B cell (primary cell): ENCODE measurements around the gene SALL4. TPM values are rescaled to one million over a fixed set of nuclear protein-coding genes. Genes with fewer than 3 reads are reported as not detected.

Experiments used
- ATAC-seq: fragments of 200-7000 bp; cut with Tn5 transposase; one replicate; pipeline ENCODE4 v1.10.0; 2021; ENCODE audit warnings: low read depth, mild to moderate bottlenecking, moderate number of reproducible peaks, moderate library complexity
- CTCF ChIA-PET: fragments of 350-600 bp; sonication (Branson Sonifier 250); formaldehyde crosslinking; loops from one replicate; lab custom pipeline; 2021; ENCODE audit warnings: antibody characterized with exemption, inconsistent platforms; lab: Charles Lee
- POLR2A ChIA-PET: fragments of 350-600 bp; sonication (Branson Sonifier 250); formaldehyde crosslinking; loops from one replicate; lab custom pipeline; 2021; ENCODE audit warnings: antibody characterized with exemption; lab: Charles Lee
- DNase-seq: peaks from one replicate; pipeline ENCODE4 v3.0.0; 2013
- H2AFZ ChIP-seq: 2 replicates; pipeline ENCODE4 v1.6.1; 2012; ENCODE audit warnings: mild to moderate bottlenecking, low read depth, low read length; ENCODE audit not compliant: insufficient read depth, poor library complexity, severe bottlenecking
- H3K27ac ChIP-seq, 2 donors: 1 replicate in 1 of 2; 2 replicates in 1 of 2; pipeline ENCODE4 v1.5.1; 2012 to 2013; ENCODE audit warnings: low read length in 2 of 2, mild to moderate bottlenecking in 2 of 2, moderate library complexity in 1 of 2
- H3K27me3 ChIP-seq, 4 experiments: fragments of 200-600 bp in 1 of 4; sonication (generic) in 1 of 4; replicated peaks in 1 of 4; 1 replicate in 2 of 4; 2 replicates in 2 of 4; pipeline versions ENCODE4 v1.6.1 to v1.7.0; 2013 to 2016; ENCODE audit warnings: low read length in 3 of 4, mild to moderate bottlenecking in 2 of 4, mixed read lengths in 1 of 4, moderate library complexity in 1 of 4; ENCODE audit not compliant: insufficient read depth in 4 of 4, control insufficient read depth in 3 of 4; ENCODE audit errors: control extremely low read depth in 1 of 4
- H3K36me3 ChIP-seq, 2 experiments: replicated peaks in 1 of 2; 1 replicate in 1 of 2; 2 replicates in 1 of 2; pipeline versions ENCODE4 v1.6.1 to v1.7.1; 2013; ENCODE audit warnings: low read length in 1 of 2; ENCODE audit not compliant: insufficient read depth in 2 of 2, control insufficient read depth in 1 of 2; ENCODE audit errors: control extremely low read depth in 1 of 2, extremely low read depth in 1 of 2
- H3K4me1 ChIP-seq, 2 donors: fragments of 200-600 bp in 1 of 2; sonication (generic) in 1 of 2; 1 replicate in 1 of 2; 2 replicates in 1 of 2; pipeline versions ENCODE4 v1.5.1 to v1.6.1; 2013 to 2017; ENCODE audit warnings: low read length in 2 of 2; ENCODE audit not compliant: control insufficient read depth in 2 of 2, insufficient read depth in 2 of 2
- H3K4me2 ChIP-seq: replicated peaks from 2 replicates; pipeline ENCODE3; 2012; ENCODE audit warnings: mild to moderate bottlenecking, low read depth, low read length; ENCODE audit not compliant: poor library complexity, severe bottlenecking
- H3K4me3 ChIP-seq, 5 experiments: fragments of 200-600 bp in 1 of 5; sonication (generic) in 1 of 5; 1 replicate in 3 of 5; 2 replicates in 2 of 5; pipeline versions ENCODE4 v1.5.1 to v1.7.0; 2011 to 2016; ENCODE audit warnings: low read length in 4 of 5, mild to moderate bottlenecking in 4 of 5, low read depth in 2 of 5, control low read depth in 1 of 5, moderate library complexity in 1 of 5; ENCODE audit not compliant: insufficient read depth in 1 of 5; ENCODE audit errors: control extremely low read depth in 1 of 5, extremely low read depth in 1 of 5
- H3K79me2 ChIP-seq: fragments of 200-600 bp; sonication (generic); one replicate; pipeline ENCODE4 v1.6.0; 2016; ENCODE audit warnings: low read length; ENCODE audit not compliant: control insufficient read depth, insufficient read depth
- H3K9ac ChIP-seq: fragments of 200-600 bp; sonication (generic); 2 replicates; pipeline ENCODE4 v1.6.1; 2017; ENCODE audit warnings: mild to moderate bottlenecking, low read length, moderate library complexity
- H3K9me3 ChIP-seq, 3 donors: one replicate each; pipeline versions ENCODE4 v1.6.1 to v1.7.1; 2013; ENCODE audit warnings: low read length in 2 of 3; ENCODE audit not compliant: control insufficient read depth in 2 of 3, insufficient read depth in 1 of 3; ENCODE audit errors: control extremely low read depth in 1 of 3
- H4K20me1 ChIP-seq: 2 replicates; pipeline ENCODE4 v1.6.0; 2012; ENCODE audit warnings: mild to moderate bottlenecking, low read length; ENCODE audit not compliant: insufficient read depth, control insufficient read depth, poor library complexity, severe bottlenecking
- H3K27ac Mint-ChIP-seq: one replicate; pipeline ENCODE4 v1.8.0; 2021; ENCODE audit warnings: mixed read lengths
- H3K27me3 Mint-ChIP-seq: one replicate; pipeline ENCODE4 v1.8.0; 2021; ENCODE audit warnings: mixed read lengths
- H3K4me1 Mint-ChIP-seq: one replicate; pipeline ENCODE4 v1.8.0; 2021; ENCODE audit warnings: mixed read lengths
- H3K4me3 Mint-ChIP-seq: one replicate; pipeline ENCODE4 v1.8.0; 2021; ENCODE audit warnings: mixed read lengths
- H3K9me3 Mint-ChIP-seq: one replicate; pipeline ENCODE4 v1.8.0; 2022; ENCODE audit warnings: mixed read lengths; ENCODE audit not compliant: insufficient read depth
- CTCF ChIP-seq: fragments of 200-600 bp; IDR thresholded peaks from one replicate; pipeline ENCODE4 v1.8.0; 2022; ENCODE audit warnings: antibody characterized with exemption, mild to moderate bottlenecking
- EZH2 ChIP-seq: IDR thresholded peaks from 2 replicates; pipeline ENCODE4 v1.6.1; 2012; ENCODE audit warnings: borderline replicate concordance, low read depth, mild to moderate bottlenecking, moderate library complexity, low read length; ENCODE audit not compliant: insufficient read depth, poor library complexity, severe bottlenecking
- WGBS: methylation state at CpG from one replicate; pipeline ENCODE4 v1.1.5; 2013; ENCODE audit warnings: missing lambda C conversion rate; ENCODE audit not compliant: insufficient coverage; 5-methylcytosine and 5-hydroxymethylcytosine counted together
- intact Hi-C: fragments of 100-400 bp; cut with micrococcal nuclease; formaldehyde crosslinking; loops from one replicate; pipeline ENCODE4 v1.10.0; 2022
- polyA plus RNA-seq: library from polyadenylated mRNA; depleted of rRNA; stranded (reverse); fragments of >200 nt; gene quantifications from 2 replicates; pipeline ENCODE4 v1.2.3, GENCODE V29; 2012
- total RNA-seq, 2 donors: library from RNA; stranded (reverse); fragments of 120-200 nt in 1 of 2; gene quantifications; 1 replicate in 1 of 2; 2 replicates in 1 of 2; pipeline versions ENCODE4 v1.2.3 to v1.2.4, GENCODE V29; 2013 to 2022

SALL4 gene
- total and polyA plus RNA-seq, 2 donors (not counting 1 experiment from before 2014, with no cell fraction given), result 0.21 TPM; not detected in 1

DNA sequence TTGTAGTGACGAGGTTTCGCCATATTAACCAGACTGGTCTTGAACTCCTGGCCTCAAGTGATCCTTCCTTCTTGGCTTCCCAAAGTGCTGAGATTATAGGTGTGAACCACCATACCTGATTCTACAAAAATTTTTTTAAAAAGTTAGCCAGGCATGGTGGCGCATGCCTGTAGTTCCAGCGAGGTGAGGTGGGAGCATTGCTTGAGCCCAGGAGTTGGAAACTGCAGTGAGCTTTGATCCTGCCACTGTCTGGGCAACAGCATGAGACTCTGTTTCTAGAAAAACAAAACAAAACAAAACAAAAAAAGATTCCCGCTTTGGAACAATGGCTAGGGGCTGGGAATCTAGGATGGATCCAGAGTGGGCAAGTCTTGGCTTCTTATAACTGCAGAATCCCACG lies 35.1 kb upstream of the SALL4 start:
- Histone ChIP-seq H3K4me2 (no peak overlapping the region), H3K79me2 (no peaks in the 10 kb centered on the region), H3K4me3 (no peak overlapping the region), H3K36me3 (no peaks in the 10 kb centered on the region), H4K20me1 (no peaks in the 10 kb centered on the region), H3K4me1 (no peaks in the 10 kb centered on the region), H3K9ac (no peak overlapping the region), H3K9me3 (no peaks in the 10 kb centered on the region), H2AFZ (no peak overlapping the region), H3K27ac (no peak overlapping the region), H3K27me3 (no peaks in the 10 kb centered on the region)
- H3K4me1 Mint-ChIP-seq, result no peaks in the 10 kb centered on the region
- CTCF ChIA-PET, result interaction anchor here (0.7 kb wide), 1 partner anchor 24 kb away, joined by 3 read pairs; no protein-coding TSS in a partner anchor
- ATAC-seq, result no peak
- no peak overlapping the region for H3K4me3 Mint-ChIP-seq
- no peaks in the 10 kb centered on the region for H3K9me3 Mint-ChIP-seq
- H3K27ac Mint-ChIP-seq, result no peak overlapping the region
- TF ChIP-seq CTCF (no peak), EZH2 (no peak)
- intact Hi-C loops, result no loop called here
- H3K27me3 Mint-ChIP-seq, result peaks cover 5% of the 10 kb centered on the region
- POLR2A ChIA-PET, result no interaction called here
- no peak for DNase-seq
- 89% methylated on average over 3 of the region's 6 CpGs for WGBS

DNA sequence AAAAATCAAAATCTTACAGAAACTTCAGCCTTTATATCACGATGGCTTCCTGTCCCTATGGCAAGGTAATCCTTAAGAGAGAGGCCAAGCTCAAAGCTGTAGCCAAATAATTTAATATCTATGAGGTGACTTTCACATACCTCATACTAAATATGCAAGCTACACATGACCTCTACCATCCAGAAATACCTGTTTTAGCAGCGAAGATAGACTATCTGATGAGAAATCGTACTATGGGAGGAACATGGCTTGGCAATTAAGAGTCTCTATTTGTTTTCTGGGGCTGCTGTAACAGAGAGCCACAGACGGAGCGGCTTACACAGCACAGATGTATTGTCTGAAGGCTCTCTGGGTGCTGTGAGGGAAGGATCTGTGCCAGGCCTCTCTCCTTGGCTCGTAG lies 31.0 kb upstream of the SALL4 start:
- Histone ChIP-seq H3K27me3 (no peaks in the 10 kb centered on the region), H3K4me1 (no peaks in the 10 kb centered on the region), H2AFZ (no peak overlapping the region), H3K4me3 (no peak overlapping the region), H4K20me1 (no peaks in the 10 kb centered on the region), H3K9me3 (no peaks in the 10 kb centered on the region), H3K4me2 (no peak overlapping the region), H3K9ac (no peak overlapping the region), H3K36me3 (no peaks in the 10 kb centered on the region), H3K79me2 (no peaks in the 10 kb centered on the region), H3K27ac (no peak overlapping the region)
- H3K27ac Mint-ChIP-seq, result no peak overlapping the region
- H3K27me3 Mint-ChIP-seq, result peaks cover 5% of the 10 kb centered on the region
- ChIA-PET CTCF (no interaction called here), POLR2A (no interaction called here)
- no peak for DNase-seq
- intact Hi-C loops, result no loop called here
- H3K4me3 Mint-ChIP-seq, result no peak overlapping the region
- H3K9me3 Mint-ChIP-seq, result no peaks in the 10 kb centered on the region
- TF ChIP-seq CTCF, result no peak
- TF ChIP-seq EZH2, result no peak
- ATAC-seq, result no peak
- H3K4me1 Mint-ChIP-seq, result peaks cover 6% of the 10 kb centered on the region
- 100% methylated on average over 4 of the region's 6 CpGs for WGBS
